Skeletal muscle tissue (tissue), 4 donors: ENCODE measurements around the gene UNCX. TPM values are rescaled to one million over a fixed set of nuclear protein-coding genes. Genes with fewer than 3 reads are reported as not detected.

Experiments used
- H3K27ac ChIP-seq: one replicate; pipeline ENCODE4 v1.7.0; 2013; ENCODE audit warnings: mild to moderate bottlenecking, low read depth, low read length, inconsistent platforms
- H3K27me3 ChIP-seq, 3 donors: one replicate each; pipeline ENCODE4 v1.7.0; 2013; ENCODE audit warnings: low read length in 3 of 3; ENCODE audit not compliant: control insufficient read depth in 3 of 3, insufficient read depth in 3 of 3
- H3K36me3 ChIP-seq, 3 donors: one replicate each; pipeline ENCODE4 v1.7.0; 2013; ENCODE audit warnings: low read length in 3 of 3; ENCODE audit not compliant: control insufficient read depth in 3 of 3, insufficient read depth in 3 of 3
- H3K4me1 ChIP-seq, 3 donors: one replicate each; pipeline ENCODE4 v1.7.0; 2013; ENCODE audit warnings: low read length in 3 of 3, mild to moderate bottlenecking in 3 of 3; ENCODE audit not compliant: control insufficient read depth in 3 of 3, insufficient read depth in 3 of 3
- H3K4me3 ChIP-seq, 3 donors: one replicate each; pipeline ENCODE4 v1.7.0; 2013; ENCODE audit warnings: low read length in 3 of 3
- H3K9ac ChIP-seq, 3 donors: one replicate each; pipeline ENCODE4 v1.7.0; 2013; ENCODE audit warnings: low read length in 3 of 3, mild to moderate bottlenecking in 3 of 3, moderate library complexity in 2 of 3, low read depth in 1 of 3
- H3K9me3 ChIP-seq, 3 donors: one replicate each; pipeline ENCODE4 v1.7.0; 2013; ENCODE audit warnings: low read length in 3 of 3; ENCODE audit not compliant: control insufficient read depth in 3 of 3
- total RNA-seq: library from RNA; depleted of rRNA; stranded (reverse); fragments of >200 nt; gene quantifications from one replicate; pipeline ENCODE4 v1.2.3, GENCODE V29; 2014
- donor health status: Osteomylitis.

UNCX gene
- total RNA-seq, 1 donor from 2014 or later, result not detected

DNA sequence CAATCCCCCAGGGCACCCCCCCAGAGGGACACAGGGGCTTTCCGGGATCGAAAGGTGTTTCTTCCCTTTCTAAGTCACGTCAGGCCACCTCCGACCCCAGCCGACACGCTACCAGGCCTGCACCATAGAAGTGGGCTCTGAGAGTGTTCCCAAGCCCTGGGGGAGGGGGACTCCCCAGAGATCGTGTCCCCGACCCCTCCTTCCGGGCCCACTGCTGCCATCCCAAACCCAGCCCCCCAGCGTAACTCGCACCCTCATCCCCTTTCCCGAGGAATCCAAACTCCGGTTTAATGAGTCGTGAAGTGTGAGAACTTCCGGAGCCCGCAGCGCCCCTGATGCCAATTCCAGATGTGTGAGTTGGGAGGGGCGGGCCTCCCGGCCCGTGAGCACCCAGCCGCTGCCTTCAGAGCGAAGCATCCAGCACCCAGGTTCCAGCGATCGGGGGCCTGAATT is 11.3 kb downstream of the UNCX start:
- Histone ChIP-seq H3K4me1 (peaks cover 0 to 7% (median 4%) of the 10 kb centered on the region in 3 donors), H3K4me3 (no peak overlapping the region), H3K27me3 (peaks cover 80 to 92% (median 89%) of the 10 kb centered on the region in 3 donors), H3K27ac (no peak overlapping the region), H3K9me3 (no peaks in the 10 kb centered on the region), H3K36me3 (no peaks in the 10 kb centered on the region), H3K9ac (no peak overlapping the region)

GRCh38 chr7:1244700-1245523 is 12.2 kb downstream of the UNCX start:
- Histone ChIP-seq H3K27me3 (peaks cover 76 to 89% (median 86%) of the 10 kb centered on the region in 3 donors), H3K36me3 (no peaks in the 10 kb centered on the region), H3K9me3 (no peaks in the 10 kb centered on the region), H3K4me3 (no peak overlapping the region), H3K27ac (no peak overlapping the region), H3K4me1 (peaks cover 0 to 7% (median 4%) of the 10 kb centered on the region in 3 donors), H3K9ac (no peak overlapping the region)

- Histone ChIP-seq H3K36me3 (no peaks in the 10 kb centered on the region), H3K9me3 (no peaks in the 10 kb centered on the region), H3K27me3 (peaks cover 77 to 90% (median 87%) of the 10 kb centered on the region in 3 donors), H3K27ac (no peak overlapping the region), H3K4me3 (no peak overlapping the region), H3K9ac (no peak overlapping the region), H3K4me1 (peaks cover 0 to 7% (median 4%) of the 10 kb centered on the region in 3 donors)
Measured at GRCh38 chr7:1245524-1246050, 12.9 kb downstream of the UNCX start.

DNA sequence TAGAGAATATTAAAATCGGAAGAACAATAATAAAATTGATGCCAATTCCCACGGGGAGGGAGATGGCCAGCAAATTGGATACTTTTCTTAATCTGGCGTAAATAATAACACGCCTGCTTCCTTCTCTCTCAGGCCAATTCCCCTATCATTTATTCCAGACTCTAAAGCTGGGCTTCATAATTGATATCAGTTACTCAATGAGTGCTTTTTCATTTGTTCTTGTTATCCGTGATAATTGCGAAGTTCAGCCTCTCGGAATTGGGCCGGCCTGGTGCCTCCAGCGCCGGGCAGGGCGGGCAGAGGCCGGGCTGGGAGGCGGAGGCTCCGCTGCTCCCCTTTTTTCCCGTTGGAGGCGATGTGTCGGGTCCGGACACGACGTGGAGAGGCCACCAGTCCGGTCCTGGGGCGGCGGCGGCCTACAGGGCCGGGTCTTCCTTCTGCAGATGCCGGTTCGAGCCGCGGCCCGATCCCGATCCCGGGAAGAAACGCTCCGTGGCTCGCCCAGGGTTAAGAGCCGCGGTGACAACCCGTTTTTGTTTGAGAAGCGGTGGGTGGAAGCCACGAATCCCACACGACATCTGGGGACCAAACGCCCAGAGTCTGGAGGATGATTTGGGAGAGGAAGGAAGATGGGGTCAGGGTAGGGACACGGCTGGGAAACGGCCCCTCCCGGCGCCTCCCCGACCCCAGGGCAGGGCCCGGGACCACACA is 13.6 kb downstream of the UNCX start:
- Histone ChIP-seq H3K4me1 (peaks cover 0 to 7% (median 4%) of the 10 kb centered on the region in 3 donors), H3K4me3 (no peak overlapping the region), H3K36me3 (no peaks in the 10 kb centered on the region), H3K27me3 (peaks cover 74 to 92% (median 87%) of the 10 kb centered on the region in 3 donors), H3K9ac (no peak overlapping the region), H3K27ac (no peak overlapping the region), H3K9me3 (no peaks in the 10 kb centered on the region)

- Histone ChIP-seq H3K9me3 (no peaks in the 10 kb centered on the region), H3K4me3 (no peak overlapping the region), H3K27ac (no peak overlapping the region), H3K9ac (no peak overlapping the region), H3K4me1 (peaks cover 0 to 7% (median 4%) of the 10 kb centered on the region in 3 donors), H3K27me3 (peaks cover 75 to 92% (median 87%) of the 10 kb centered on the region in 3 donors), H3K36me3 (no peaks in the 10 kb centered on the region)
Measured at GRCh38 chr7:1246871-1247526, 14.3 kb downstream of the UNCX start.

- Histone ChIP-seq H3K9ac (no peak overlapping the region), H3K36me3 (no peaks in the 10 kb centered on the region), H3K27me3 (peaks cover 77 to 91% (median 86%) of the 10 kb centered on the region in 3 donors), H3K4me1 (peaks cover 0 to 7% (median 4%) of the 10 kb centered on the region in 3 donors), H3K9me3 (no peaks in the 10 kb centered on the region), H3K4me3 (no peak overlapping the region), H3K27ac (no peak overlapping the region)
Measured at GRCh38 chr7:1247527-1248041, 14.9 kb downstream of the UNCX start.

DNA sequence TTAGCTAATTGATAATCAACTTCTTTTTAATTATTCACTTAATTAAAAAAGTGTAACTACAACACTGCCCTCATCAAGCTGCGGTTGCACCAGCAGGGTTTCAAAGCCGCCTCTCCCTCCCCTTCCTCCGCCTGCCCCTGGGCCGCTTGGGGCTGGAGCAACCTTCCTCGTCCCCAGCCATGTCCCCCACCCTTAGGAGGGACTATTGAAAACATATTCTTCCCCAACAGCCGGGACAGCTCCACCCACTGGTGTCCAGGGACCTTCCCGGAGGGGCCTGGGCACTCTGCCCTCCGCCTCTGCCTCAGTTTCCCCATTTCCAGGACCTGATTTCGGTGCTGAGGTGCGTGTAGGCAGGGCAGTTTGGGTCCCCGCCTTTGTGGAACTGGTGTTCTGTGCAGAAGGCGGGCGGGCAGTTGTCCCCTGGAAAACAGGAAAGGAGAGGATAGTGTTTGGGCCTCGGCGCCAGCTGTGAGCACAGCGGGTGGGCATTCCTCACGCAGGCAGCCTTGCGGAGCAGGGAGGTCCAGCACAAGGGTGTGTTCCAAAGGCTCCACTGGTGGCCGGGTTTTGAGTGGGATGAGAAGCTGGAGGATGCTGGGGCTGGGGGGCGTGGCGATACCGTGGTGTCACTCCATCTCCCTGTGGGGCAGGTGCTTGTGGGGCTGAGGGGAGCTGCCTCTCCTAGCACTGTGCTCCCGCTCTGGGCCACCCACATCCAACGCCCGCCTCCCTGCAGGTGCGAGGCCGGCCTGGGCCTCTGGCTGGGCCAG is 15.7 kb downstream of the UNCX start:
- Histone ChIP-seq H3K36me3 (no peaks in the 10 kb centered on the region), H3K27ac (no peak overlapping the region), H3K27me3 (peaks cover 71 to 88% (median 84%) of the 10 kb centered on the region in 3 donors), H3K4me1 (peaks cover 0 to 7% (median 4%) of the 10 kb centered on the region in 3 donors), H3K9ac (no peak overlapping the region), H3K4me3 (no peak overlapping the region), H3K9me3 (no peaks in the 10 kb centered on the region)

DNA sequence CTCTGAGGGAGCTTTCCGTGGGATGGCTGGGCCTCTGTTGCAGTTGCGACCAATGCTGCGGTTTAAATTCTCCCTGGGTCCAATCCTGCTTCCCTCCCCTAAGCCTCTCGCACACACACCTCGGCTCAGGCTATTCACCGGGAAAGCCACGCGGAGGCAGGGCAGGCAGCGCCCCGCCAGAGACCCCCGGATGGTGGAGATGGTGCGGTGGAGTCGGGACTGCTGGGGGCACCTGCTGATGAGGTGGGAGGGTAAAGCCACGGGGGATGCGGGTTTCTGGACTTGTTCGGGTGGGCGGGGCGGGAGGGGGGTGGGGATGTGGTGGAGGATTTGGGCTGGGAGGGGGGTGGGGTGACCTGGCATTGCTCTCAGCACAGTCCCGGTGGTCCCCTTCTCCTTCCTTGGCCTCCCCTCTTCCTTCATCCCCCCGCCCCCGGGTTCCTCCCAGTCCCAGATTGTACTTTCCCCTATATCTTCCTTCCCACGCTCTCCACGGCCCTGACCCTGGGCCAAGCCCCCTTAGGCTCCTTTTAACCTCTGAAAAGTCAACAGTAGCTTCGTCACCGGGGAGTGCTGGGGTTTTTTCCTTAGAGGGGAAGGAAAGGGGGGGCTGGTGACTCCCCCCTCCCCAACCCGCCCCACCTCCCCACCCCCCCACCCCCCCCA is 16.4 kb downstream of the UNCX start:
- H3K27ac ChIP-seq, result no peak overlapping the region
- no peaks in the 10 kb centered on the region for H3K36me3 ChIP-seq
- H3K4me1 ChIP-seq, result peaks cover 0 to 7% (median 4%) of the 10 kb centered on the region in 3 donors
- H3K4me3 ChIP-seq, result no peak overlapping the region
- peaks cover 70 to 88% (median 84%) of the 10 kb centered on the region in 3 donors for H3K27me3 ChIP-seq
- H3K9ac ChIP-seq, result no peak overlapping the region
- H3K9me3 ChIP-seq, result no peaks in the 10 kb centered on the region
